Caco-2 (cell line): Measurements from ENCODE around the gene FUT7. TPM values are rescaled to one million over a fixed set of nuclear protein-coding genes. Genes with fewer than 3 reads are reported as not detected.

ENCODE experiments used
- BruUV-seq: library from RNA; stranded (reverse); fragments of 400-500 nt; replicated peaks from 2 replicates; lab custom pipeline; 2021; lab: Mats Ljungman, UMichigan
- CTCF ChIA-PET: fragments of 300-600 bp; sonication (Branson Sonifier 250); formaldehyde crosslinking; loops from one replicate; lab custom pipeline; 2022; ENCODE audit warnings: antibody characterized with exemption; lab: Charles Lee
- POLR2A ChIA-PET: fragments of 300-600 bp; sonication (Branson Sonifier 250); formaldehyde crosslinking; loops from one replicate; lab custom pipeline; 2022; ENCODE audit warnings: antibody characterized with exemption; lab: Charles Lee
- DNase-seq, 2 experiments: peaks; one replicate each; pipeline versions ENCODE4 v3.0.0 to v3.0.0-alpha.2; 2020 to 2022
- H3K27me3 ChIP-seq: replicated peaks from 2 replicates; pipeline ENCODE4 v1.6.0; 2011; ENCODE audit warnings: low read length; ENCODE audit not compliant: control insufficient read depth, insufficient read depth
- H3K36me3 ChIP-seq: 2 replicates; pipeline ENCODE4 v1.5.1; 2011; ENCODE audit warnings: low read length; ENCODE audit not compliant: control insufficient read depth, insufficient read depth
- H3K4me1 ChIP-seq: fragments of 250-450 bp; sonication (Bioruptor Pico); 2 replicates; pipeline ENCODE4 v1.5.1; 2020; ENCODE audit warnings: mild to moderate bottlenecking
- H3K4me3 ChIP-seq: 2 replicates; pipeline ENCODE4 v1.5.1; 2011; ENCODE audit warnings: low read depth, mild to moderate bottlenecking, control low read depth, low read length
- H3K9me3 ChIP-seq: fragments of 250-450 bp; sonication (Bioruptor Pico); 2 replicates; pipeline ENCODE4 v1.5.1; 2020; ENCODE audit warnings: mild to moderate bottlenecking, moderate library complexity
- H3K27ac Mint-ChIP-seq: one replicate; pipeline ENCODE4 v1.8.0; 2022; ENCODE audit warnings: mixed read lengths; ENCODE audit not compliant: unreplicated experiment
- H3K27me3 Mint-ChIP-seq: one replicate; pipeline ENCODE4 v1.8.0; 2022; ENCODE audit warnings: mixed read lengths; ENCODE audit not compliant: insufficient read depth, unreplicated experiment
- H3K36me3 Mint-ChIP-seq: one replicate; pipeline ENCODE4 v1.8.0; 2022; ENCODE audit warnings: mild to moderate bottlenecking, mixed read lengths; ENCODE audit not compliant: insufficient read depth, unreplicated experiment
- H3K4me1 Mint-ChIP-seq: one replicate; pipeline ENCODE4 v1.8.0; 2022; ENCODE audit warnings: low read depth, mixed read lengths; ENCODE audit not compliant: unreplicated experiment
- H3K4me3 Mint-ChIP-seq: one replicate; pipeline ENCODE4 v1.8.0; 2022; ENCODE audit warnings: mild to moderate bottlenecking, moderate library complexity, mixed read lengths; ENCODE audit not compliant: unreplicated experiment
- H3K9me3 Mint-ChIP-seq: one replicate; pipeline ENCODE4 v1.8.0; 2022; ENCODE audit warnings: mixed read lengths; ENCODE audit not compliant: unreplicated experiment
- intact Hi-C: fragments of 100-400 bp; cut with micrococcal nuclease; formaldehyde crosslinking; loops from one replicate; pipeline ENCODE4 v1.10.0; 2022; ENCODE audit not compliant: unreplicated experiment
- total RNA-seq: library from RNA; stranded (reverse); gene quantifications from 2 replicates; pipeline ENCODE4 v1.2.3, GENCODE V29; 2022
- TF ChIP-seq, protein P1 (sequence below), 2 experiments: fragments of 200-600 bp in 1 of 2; IDR thresholded peaks; 1 replicate in 1 of 2; 2 replicates in 1 of 2; pipeline versions ENCODE4 v1.5.1 to v1.8.0; 2011 to 2022; ENCODE audit warnings: antibody characterized with exemption in 1 of 2, control low read depth in 1 of 2, inconsistent platforms in 1 of 2, low read depth in 1 of 2, low read length in 1 of 2, mild to moderate bottlenecking in 1 of 2, moderate library complexity in 1 of 2; ENCODE audit not compliant: insufficient read depth in 1 of 2, severe bottlenecking in 1 of 2, unreplicated experiment in 1 of 2

The FUT7 gene
- total RNA-seq, 1 experiment from 2014 or later: not detected

DNA sequence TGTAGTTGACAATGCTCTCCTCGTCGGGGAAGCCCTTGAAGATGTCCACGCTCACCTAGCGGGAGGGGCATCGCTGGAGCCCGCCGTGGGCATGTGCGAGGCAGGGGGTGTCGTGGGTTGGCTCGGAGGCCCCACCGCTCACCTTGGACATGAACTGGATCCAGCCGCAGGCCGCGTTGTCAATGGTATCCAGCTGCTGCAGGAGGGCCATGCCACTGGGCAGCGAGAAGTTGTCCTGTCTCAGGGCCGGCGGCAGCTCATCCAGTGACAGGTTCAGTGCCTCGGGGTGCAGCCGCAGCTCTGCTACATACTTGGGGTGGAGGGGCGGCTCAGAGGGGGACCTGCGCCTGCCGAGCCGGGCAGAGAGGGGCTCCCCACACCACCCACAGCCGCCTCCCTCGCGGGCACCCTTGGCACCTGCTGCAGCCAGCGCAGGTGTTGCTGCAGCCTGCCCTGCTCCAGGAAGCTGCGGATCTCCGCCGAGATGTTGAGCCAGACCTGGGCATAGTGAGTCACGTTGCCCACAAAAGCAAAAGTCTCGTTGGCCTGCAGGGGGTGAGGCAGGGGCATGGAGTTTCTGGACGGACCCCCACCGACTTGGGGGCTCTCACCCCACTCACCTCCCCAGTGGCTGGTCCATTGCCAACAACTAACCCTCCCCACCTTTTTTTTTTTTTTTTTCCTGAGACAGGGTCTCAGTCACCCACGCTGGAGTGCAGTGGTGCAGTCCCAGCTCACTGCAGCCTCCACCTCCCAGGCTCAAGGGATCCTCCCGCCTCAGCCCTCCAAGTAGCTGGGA, 12.9 kb downstream of the FUT7 start:
- Mint-ChIP-seq H3K27ac (no peak overlapping the region), H3K27me3 (no peaks in the 10 kb centered on the region), H3K36me3 (peaks cover 18% of the 10 kb centered on the region), H3K4me1 (peaks cover 4% of the 10 kb centered on the region), H3K9me3 (no peaks in the 10 kb centered on the region), H3K4me3 (no peak overlapping the region)
- no peaks in the 10 kb centered on the region for H3K9me3 ChIP-seq
- H3K4me1 ChIP-seq: peaks cover 6% of the 10 kb centered on the region
- ChIA-PET POLR2A (no interaction called here), CTCF (interaction anchor here (0.7 to 1.2 kb wide), 2 partner anchors 11 to 15 kb away, joined by 5 read pairs; no protein-coding TSS in a partner anchor)
- peaks cover 1% of the 10 kb centered on the region for H3K36me3 ChIP-seq
- no peaks in the 10 kb centered on the region for H3K27me3 ChIP-seq
- H3K4me3 ChIP-seq: no peak overlapping the region
- TF ChIP-seq, protein P1, sequence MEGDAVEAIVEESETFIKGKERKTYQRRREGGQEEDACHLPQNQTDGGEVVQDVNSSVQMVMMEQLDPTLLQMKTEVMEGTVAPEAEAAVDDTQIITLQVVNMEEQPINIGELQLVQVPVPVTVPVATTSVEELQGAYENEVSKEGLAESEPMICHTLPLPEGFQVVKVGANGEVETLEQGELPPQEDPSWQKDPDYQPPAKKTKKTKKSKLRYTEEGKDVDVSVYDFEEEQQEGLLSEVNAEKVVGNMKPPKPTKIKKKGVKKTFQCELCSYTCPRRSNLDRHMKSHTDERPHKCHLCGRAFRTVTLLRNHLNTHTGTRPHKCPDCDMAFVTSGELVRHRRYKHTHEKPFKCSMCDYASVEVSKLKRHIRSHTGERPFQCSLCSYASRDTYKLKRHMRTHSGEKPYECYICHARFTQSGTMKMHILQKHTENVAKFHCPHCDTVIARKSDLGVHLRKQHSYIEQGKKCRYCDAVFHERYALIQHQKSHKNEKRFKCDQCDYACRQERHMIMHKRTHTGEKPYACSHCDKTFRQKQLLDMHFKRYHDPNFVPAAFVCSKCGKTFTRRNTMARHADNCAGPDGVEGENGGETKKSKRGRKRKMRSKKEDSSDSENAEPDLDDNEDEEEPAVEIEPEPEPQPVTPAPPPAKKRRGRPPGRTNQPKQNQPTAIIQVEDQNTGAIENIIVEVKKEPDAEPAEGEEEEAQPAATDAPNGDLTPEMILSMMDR (IDR thresholded peaks at IDR 0.05; ENCODE audit: insufficient read depth in 1 of 2, low read depth in 1 of 2, low read length in 1 of 2, severe bottlenecking in 1 of 2, unreplicated experiment in 1 of 2): no peak
- intact Hi-C loops: no loop called here
- DNase-seq: no peak
- no TSS peak for BruUV-seq

DNA sequence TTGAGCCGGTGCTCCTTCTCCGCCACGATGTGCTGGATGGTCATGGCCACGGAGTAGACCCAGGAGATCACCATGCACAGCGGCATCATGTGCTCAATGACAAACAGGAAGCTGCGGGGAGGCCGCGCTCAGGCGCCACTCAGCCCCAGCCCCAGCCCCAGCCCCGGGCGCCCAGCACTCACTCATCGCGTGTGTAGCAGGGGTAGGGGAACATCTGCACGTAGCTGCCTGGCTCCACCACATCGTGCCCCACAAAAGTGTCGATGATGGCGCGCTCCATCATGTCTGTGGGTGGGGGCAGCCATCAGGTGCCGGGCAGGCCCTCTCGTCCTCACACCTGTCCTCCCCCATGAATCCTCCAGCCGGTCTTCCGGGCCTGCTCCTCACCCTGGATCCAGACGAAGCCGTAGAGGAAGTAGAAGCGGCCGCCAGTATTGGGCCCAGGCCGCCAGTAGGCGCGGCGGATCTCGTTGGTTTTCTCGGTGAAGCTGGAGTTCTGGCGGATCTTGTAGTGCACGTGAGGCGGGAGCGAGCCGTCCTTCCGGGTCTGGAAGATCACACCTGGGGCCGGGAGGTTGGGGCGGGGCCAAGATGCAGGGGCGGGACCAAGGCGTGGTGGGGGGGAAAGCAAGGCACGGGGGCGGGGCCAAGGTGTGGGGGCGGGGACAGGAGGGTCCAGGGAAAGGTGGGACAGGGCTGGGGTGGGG, 13.9 kb downstream of the FUT7 start:
- H3K4me1 Mint-ChIP-seq: peaks cover 4% of the 10 kb centered on the region
- no peaks in the 10 kb centered on the region for H3K27me3 Mint-ChIP-seq
- CTCF ChIA-PET: no interaction called here
- no peaks in the 10 kb centered on the region for H3K9me3 ChIP-seq
- BruUV-seq: no TSS peak
- no peaks in the 10 kb centered on the region for H3K27me3 ChIP-seq
- no peak overlapping the region for H3K4me3 Mint-ChIP-seq
- no peak overlapping the region for H3K27ac Mint-ChIP-seq
- TF ChIP-seq, protein P1 (IDR thresholded peaks at IDR 0.05; ENCODE audit: insufficient read depth in 1 of 2, low read depth in 1 of 2, low read length in 1 of 2, severe bottlenecking in 1 of 2, unreplicated experiment in 1 of 2): no peak
- no peak for DNase-seq
- peaks cover 1% of the 10 kb centered on the region for H3K36me3 ChIP-seq
- H3K4me3 ChIP-seq: no peak overlapping the region
- no peaks in the 10 kb centered on the region for H3K9me3 Mint-ChIP-seq
- peaks cover 18% of the 10 kb centered on the region for H3K36me3 Mint-ChIP-seq
- intact Hi-C loops: no loop called here
- peaks cover 6% of the 10 kb centered on the region for H3K4me1 ChIP-seq
- POLR2A ChIA-PET: no interaction called here

DNA sequence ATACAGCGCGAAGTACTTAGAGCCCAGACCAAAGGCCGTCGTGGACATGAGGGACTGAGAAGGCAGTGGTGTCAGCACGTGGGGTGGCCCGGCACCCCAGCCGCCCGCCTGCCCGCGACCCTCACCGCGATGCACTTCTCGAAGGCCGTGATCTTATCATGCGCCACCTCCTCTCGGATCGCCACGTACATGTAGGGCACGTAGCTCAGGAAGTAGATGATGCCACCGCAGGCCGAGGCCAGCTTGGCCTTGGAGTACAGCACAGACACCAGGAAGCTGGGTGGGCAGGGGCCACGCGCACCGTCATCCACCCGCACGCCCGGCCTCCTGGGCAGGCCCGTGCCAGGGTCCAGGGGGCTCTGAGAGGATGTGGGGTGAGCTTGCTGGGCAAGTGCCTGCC, 14.8 kb downstream of the FUT7 start:
- Mint-ChIP-seq H3K36me3 (peaks cover 15% of the 10 kb centered on the region), H3K4me3 (no peak overlapping the region), H3K27ac (no peak overlapping the region), H3K27me3 (no peaks in the 10 kb centered on the region), H3K4me1 (peaks cover 2% of the 10 kb centered on the region), H3K9me3 (no peaks in the 10 kb centered on the region)
- H3K27me3 ChIP-seq: no peaks in the 10 kb centered on the region
- peaks cover under 1% of the 10 kb centered on the region for H3K4me1 ChIP-seq
- no peak for DNase-seq
- H3K9me3 ChIP-seq: no peaks in the 10 kb centered on the region
- TF ChIP-seq, protein P1 (IDR thresholded peaks at IDR 0.05; ENCODE audit: insufficient read depth in 1 of 2, low read depth in 1 of 2, low read length in 1 of 2, severe bottlenecking in 1 of 2, unreplicated experiment in 1 of 2): no peak
- no TSS peak for BruUV-seq
- intact Hi-C loops: no loop called here
- POLR2A ChIA-PET: no interaction called here
- no peak overlapping the region for H3K4me3 ChIP-seq
- H3K36me3 ChIP-seq: no peaks in the 10 kb centered on the region; the same call in none of the 2 replicates
- CTCF ChIA-PET: no interaction called here
